ENCODE results near the gene MORN1.

The MORN1 gene

GRCh38 chr1:2376931-2377672 is 14.3 kb downstream of the MORN1 start:
- Histone ChIP-seq H3K9me3 (no peaks in the 10 kb centered on the region), H3K27me3 (no peaks in the 10 kb centered on the region), H3K27ac (no peak overlapping the region), H3K4me3 (ENCODE audit: low read depth in 1 of 2, low read length in 1 of 2) (no peak overlapping the region), H3K4me1 (ENCODE audit: control insufficient read depth in 1 of 2, insufficient read depth in 1 of 2, low read depth in 1 of 2, low read length in 1 of 2) (no peaks in the 10 kb centered on the region), H3K36me3 (no peaks in the 10 kb centered on the region)
- TF ChIP-seq CTCF (IDR thresholded peaks at IDR 0.05), result no peak

GRCh38 chr1:2376261-2376741 is 15.1 kb downstream of the MORN1 start:
- no peaks in the 10 kb centered on the region for H3K9me3 ChIP-seq
- no peaks in the 10 kb centered on the region for H3K36me3 ChIP-seq
- no peaks in the 10 kb centered on the region for H3K4me1 ChIP-seq (ENCODE audit: control insufficient read depth in 1 of 2, insufficient read depth in 1 of 2, low read depth in 1 of 2, low read length in 1 of 2)
- H3K27me3 ChIP-seq, result no peaks in the 10 kb centered on the region
- no peak for TF ChIP-seq CTCF (IDR thresholded peaks at IDR 0.05)
- H3K4me3 ChIP-seq (ENCODE audit: low read depth in 1 of 2, low read length in 1 of 2), result no peak overlapping the region
- H3K27ac ChIP-seq, result no peak overlapping the region

- no peak overlapping the region for H3K27ac ChIP-seq
- H3K36me3 ChIP-seq, result no peaks in the 10 kb centered on the region
- no peaks in the 10 kb centered on the region for H3K4me1 ChIP-seq (ENCODE audit: control insufficient read depth in 1 of 2, insufficient read depth in 1 of 2, low read depth in 1 of 2, low read length in 1 of 2)
- no peaks in the 10 kb centered on the region for H3K27me3 ChIP-seq
- no peak overlapping the region for H3K4me3 ChIP-seq (ENCODE audit: low read depth in 1 of 2, low read length in 1 of 2)
- no peaks in the 10 kb centered on the region for H3K9me3 ChIP-seq
- TF ChIP-seq CTCF (IDR thresholded peaks at IDR 0.05), result no peak
Measured at GRCh38 chr1:2375923-2376260, 15.5 kb downstream of the MORN1 start.

GRCh38 chr1:2375246-2375922 is 16.0 kb downstream of the MORN1 start:
- H3K4me3 ChIP-seq (ENCODE audit: low read depth in 1 of 2, low read length in 1 of 2), result no peak overlapping the region
- H3K4me1 ChIP-seq (ENCODE audit: control insufficient read depth in 1 of 2, insufficient read depth in 1 of 2, low read depth in 1 of 2, low read length in 1 of 2), result no peaks in the 10 kb centered on the region
- H3K27ac ChIP-seq, result no peak overlapping the region
- H3K36me3 ChIP-seq, result no peaks in the 10 kb centered on the region
- no peak for TF ChIP-seq CTCF (IDR thresholded peaks at IDR 0.05)
- H3K27me3 ChIP-seq, result no peaks in the 10 kb centered on the region
- H3K9me3 ChIP-seq, result no peaks in the 10 kb centered on the region

GRCh38 chr1:2374252-2375155 is 16.9 kb downstream of the MORN1 start:
- H3K27ac ChIP-seq, result no peak overlapping the region
- no peak overlapping the region for H3K4me3 ChIP-seq (ENCODE audit: low read depth in 1 of 2, low read length in 1 of 2)
- no peaks in the 10 kb centered on the region for H3K4me1 ChIP-seq (ENCODE audit: control insufficient read depth in 1 of 2, insufficient read depth in 1 of 2, low read depth in 1 of 2, low read length in 1 of 2)
- TF ChIP-seq CTCF (IDR thresholded peaks at IDR 0.05), result no peak
- no peaks in the 10 kb centered on the region for H3K9me3 ChIP-seq
- no peaks in the 10 kb centered on the region for H3K36me3 ChIP-seq
- no peaks in the 10 kb centered on the region for H3K27me3 ChIP-seq
